Left cardiac atrium (tissue), 4 donors: ENCODE measurements around the gene WDR11. TPM values are rescaled to one million over a fixed set of nuclear protein-coding genes. Genes with fewer than 3 reads are reported as not detected.

Experiments used
- ATAC-seq, 2 donors: fragments of 200-7000 bp; cut with Tn5 transposase; one replicate each; pipeline ENCODE4 v1.9.1; 2020; ENCODE audit warnings: mild to moderate bottlenecking in 2 of 2, moderate library complexity in 2 of 2
- DNase-seq: peaks from one replicate; pipeline ENCODE4 v3.0.0-alpha.2; 2020
- intact Hi-C, 2 donors: fragments of 100-400 bp; cut with DNase I; formaldehyde crosslinking; loops; one replicate each; pipeline versions ENCODE4 v1.14.1 to v1.15.1; 2022 to 2023
- long read RNA-seq: library from polyadenylated mRNA; unstranded; transcript quantifications from one replicate; pipeline ENCODE4 v2.0.0, GENCODE V29; 2021
- total RNA-seq, 2 donors: library from RNA; stranded (reverse); fragmentation: NEBNext Ultra II Directional; extraction: Animal tissue kit (Norgen Biotek cat#: 25700); gene quantifications; one replicate each; pipeline ENCODE4 v1.2.1, GENCODE V29; 2021
- donor health status: DM: no; HTN: yes; CAD: no.
- donor health status: DM: no; HTN: yes; CAD: no; lungs with severe emphysema.
- donor health status: DM: yes; HTN: yes; CAD: no.
- donor health status: Dilated cardiomyopathy.

WDR11 gene
- 10 to 100 TPM; 17.6 to 19.2 TPM for total RNA-seq
- long read RNA-seq, full-length matches to known transcripts, result 2 of 4 reads
- long read RNA-seq, partial matches to known transcripts, result 2 of 4 reads
- long read RNA-seq, other reads (novel, unspliced or antisense), result 0 of 4 reads

GRCh38 chr10:120850911-120851865 lies at the start of gene WDR11:
Gene WDR11, plus strand, starts transcription at chr10:120851362. Its CDS starts 59 bp downstream, at chr10:120851421.
- peak; percentile 99 to 100 for ATAC-seq
- intact Hi-C loops, result no loop called here
- DNase-seq, result peak; percentile 95

GRCh38 chr10:120802935-120803334 lies 48.2 kb upstream of the WDR11 start:
- no peak for ATAC-seq
- intact Hi-C loops, result no loop called here
- no peak for DNase-seq

- DNase-seq (no peak), ATAC-seq (no peak)
- intact Hi-C loops, result no loop called here
These were observed 47.2 kb upstream of the WDR11 start for GRCh38 chr10:120803972-120804371.

- no peak for DNase-seq
- intact Hi-C loops, result no loop called here
- ATAC-seq, result no peak
These were observed 45.9 kb upstream of the WDR11 start for GRCh38 chr10:120805014-120805812.

GRCh38 chr10:120806081-120806480 lies 45.1 kb upstream of the WDR11 start:
- ATAC-seq, result no peak
- no peak for DNase-seq
- intact Hi-C loops, result no loop called here

- DNase-seq, result no peak
- ATAC-seq, result no peak
- intact Hi-C loops, result no loop called here
These were observed 40.9 kb upstream of the WDR11 start for GRCh38 chr10:120810298-120810697.

- intact Hi-C loops, result no loop called here
- DNase-seq (no peak), ATAC-seq (no peak)
These were observed 38.1 kb upstream of the WDR11 start for GRCh38 chr10:120813085-120813484.

- ATAC-seq (no peak), DNase-seq (no peak)
- intact Hi-C loops, result no loop called here
These were observed 32.9 kb upstream of the WDR11 start for GRCh38 chr10:120818301-120818700.

- ATAC-seq, result no peak
- no peak for DNase-seq
- intact Hi-C loops, result no loop called here
These were observed 31.8 kb upstream of the WDR11 start for GRCh38 chr10:120819366-120819765.

- intact Hi-C loops, result no loop called here
- DNase-seq (no peak), ATAC-seq (no peak)
These were observed 27.9 kb upstream of the WDR11 start for GRCh38 chr10:120823266-120823665.

GRCh38 chr10:120824881-120825309 lies 26.3 kb upstream of the WDR11 start:
- ATAC-seq, result no peak
- DNase-seq, result no peak
- intact Hi-C loops, result no loop called here

GRCh38 chr10:120825878-120826769 lies 25.0 kb upstream of the WDR11 start:
- DNase-seq, result no peak
- ATAC-seq, result peak in 1 of 2 donors; percentile 25
- intact Hi-C loops, result no loop called here

GRCh38 chr10:120827251-120827875 lies 23.8 kb upstream of the WDR11 start:
- no peak for ATAC-seq
- intact Hi-C loops, result no loop called here

GRCh38 chr10:120828763-120829319 lies 22.3 kb upstream of the WDR11 start:
- DNase-seq (no peak), ATAC-seq (no peak)
- intact Hi-C loops, result no loop called here

More at GRCh38 chr10:120827251-120827875, 23.8 kb upstream of the WDR11 start:
- DNase-seq, result no peak

GRCh38 chr10:120832106-120832505 lies 19.1 kb upstream of the WDR11 start:
- no peak for DNase-seq
- no peak for ATAC-seq
- intact Hi-C loops, result no loop called here

- ATAC-seq (no peak), DNase-seq (no peak)
- intact Hi-C loops, result no loop called here
These were observed 17.8 kb upstream of the WDR11 start for GRCh38 chr10:120833222-120833928.

GRCh38 chr10:120835603-120836002 lies 15.6 kb upstream of the WDR11 start:
- intact Hi-C loops, result no loop called here
- DNase-seq, result no peak
- ATAC-seq, result no peak
